Activated T-helper 1 cell treated with Interleukin-2 at 50 U/mL for 16 hours (primary cell): ENCODE data around the gene COL27A1.

Experiments used
- DNase-seq: peaks from one replicate; pipeline ENCODE4 v3.0.0-alpha.2; 2020; ENCODE audit warnings: low read depth

Gene COL27A1

GRCh38 chr9:114272739-114273431 lies 117.5 kb downstream of the COL27A1 start:
- DNase-seq: no peak

- DNase-seq: no peak
These were observed 118.1 kb downstream of the COL27A1 start for GRCh38 chr9:114273461-114273881.

- DNase-seq: no peak
These were observed 118.9 kb downstream of the COL27A1 start for GRCh38 chr9:114274217-114274616.

- DNase-seq: no peak
These were observed 120.1 kb downstream of the COL27A1 start for GRCh38 chr9:114275246-114276004.

- no peak for DNase-seq
These were observed 121.8 kb downstream of the COL27A1 start for GRCh38 chr9:114276908-114277821.

GRCh38 chr9:114278356-114278755 lies 123.0 kb downstream of the COL27A1 start:
- DNase-seq: no peak

- DNase-seq: no peak
These were observed 123.7 kb downstream of the COL27A1 start for GRCh38 chr9:114278881-114279570.

- DNase-seq: no peak
These were observed 124.4 kb downstream of the COL27A1 start for GRCh38 chr9:114279693-114280092.

- no peak for DNase-seq
These were observed 125.5 kb downstream of the COL27A1 start for GRCh38 chr9:114280636-114281472.

- DNase-seq: no peak
These were observed 126.3 kb downstream of the COL27A1 start for GRCh38 chr9:114281473-114282103.

- no peak for DNase-seq
These were observed 126.8 kb downstream of the COL27A1 start for GRCh38 chr9:114282104-114282485.

GRCh38 chr9:114282507-114282906 lies 127.2 kb downstream of the COL27A1 start:
- DNase-seq: no peak

- no peak for DNase-seq
These were observed 127.6 kb downstream of the COL27A1 start for GRCh38 chr9:114282926-114283325.

GRCh38 chr9:114283551-114284111 lies 128.3 kb downstream of the COL27A1 start:
- no peak for DNase-seq

GRCh38 chr9:114284316-114285060 lies 129.2 kb downstream of the COL27A1 start:
- no peak for DNase-seq

GRCh38 chr9:114285166-114285867 lies 130.0 kb downstream of the COL27A1 start:
- DNase-seq: no peak

- DNase-seq: no peak
These were observed 130.9 kb downstream of the COL27A1 start for GRCh38 chr9:114286146-114286679.

- no peak for DNase-seq
These were observed 131.8 kb downstream of the COL27A1 start for GRCh38 chr9:114287001-114287762.
